Spleen (tissue), 11 donors: ENCODE data around the gene KANK2. TPM values are rescaled to one million over a fixed set of nuclear protein-coding genes. Genes with fewer than 3 reads are reported as not detected.
A peak's percentile ranks its signal among the peaks of the same experiment; 100 is the strongest.

ENCODE experiments used
- DNase-seq: peaks from one replicate; pipeline ENCODE4 v3.0.0-alpha.2; 2020
- H3K27ac ChIP-seq, 8 donors: fragments of 200-600 bp; sonication (generic) in 7 of 8; 1 replicate in 4 of 8; 2 replicates in 4 of 8; pipeline versions ENCODE4 v1.5.0 to v1.8.0; 2016 to 2021; ENCODE audit warnings: inconsistent platforms in 4 of 8, mild to moderate bottlenecking in 4 of 8, moderate library complexity in 1 of 8
- H3K27me3 ChIP-seq, 7 donors: fragments of 200-600 bp; sonication (generic) in 6 of 7; replicated peaks in 1 of 7; 1 replicate in 4 of 7; 2 replicates in 3 of 7; pipeline versions ENCODE4 v1.5.0 to v1.8.0; 2016 to 2021; ENCODE audit warnings: inconsistent platforms in 3 of 7, mild to moderate bottlenecking in 1 of 7
- H3K36me3 ChIP-seq, 6 donors: fragments of 200-600 bp; sonication (generic) in 5 of 6; 1 replicate in 4 of 6; 2 replicates in 2 of 6; pipeline versions ENCODE4 v1.5.0 to v1.8.0; 2016 to 2021; ENCODE audit warnings: inconsistent platforms in 2 of 6
- H3K4me1 ChIP-seq, 6 donors: fragments of 200-600 bp; sonication (generic) in 5 of 6; 1 replicate in 3 of 6; 2 replicates in 3 of 6; pipeline versions ENCODE4 v1.5.0 to v1.8.0; 2016 to 2021; ENCODE audit warnings: inconsistent platforms in 3 of 6
- H3K4me3 ChIP-seq, 8 donors: fragments of 200-600 bp; sonication (generic) in 7 of 8; 1 replicate in 4 of 8; 2 replicates in 4 of 8; pipeline versions ENCODE4 v1.5.0 to v1.8.0; 2016 to 2021; ENCODE audit warnings: inconsistent platforms in 4 of 8, mild to moderate bottlenecking in 4 of 8, moderate library complexity in 2 of 8
- H3K9me3 ChIP-seq, 8 donors: fragments of 200-600 bp; sonication (generic) in 7 of 8; 1 replicate in 4 of 8; 2 replicates in 4 of 8; pipeline versions ENCODE4 v1.5.0 to v1.8.0; 2016 to 2021; ENCODE audit warnings: inconsistent platforms in 4 of 8
- CTCF ChIP-seq, 11 experiments: fragments of 200-600 bp in 7 of 11; fragments of 450-650 bp in 4 of 11; sonication (generic) in 4 of 11; IDR thresholded peaks in 8 of 11; conservative IDR thresholded peaks in 3 of 11; 1 replicate in 7 of 11; 2 replicates in 4 of 11; pipeline versions ENCODE4 v1.4.0 to v1.8.0; 2016 to 2021; ENCODE audit warnings: antibody characterized with exemption in 11 of 11, inconsistent platforms in 4 of 11, mild to moderate bottlenecking in 1 of 11
- POLR2A ChIP-seq, 3 donors: fragments of 450-650 bp; IDR thresholded peaks; one replicate each; pipeline ENCODE4 v1.5.1; 2017; ENCODE audit warnings: antibody characterized with exemption in 3 of 3, mild to moderate bottlenecking in 1 of 3
- POLR2AphosphoS5 ChIP-seq, 3 donors: sonication (generic); formaldehyde crosslinking; IDR thresholded peaks; one replicate each; pipeline ENCODE4 v1.5.1; 2017; ENCODE audit warnings: antibody characterized with exemption in 3 of 3
- WGBS, 5 donors: extraction: QIAGEN DNeasy Blood & Tissue Kit in 3 of 5; methylation state at CpG; one replicate each; pipeline versions ENCODE4 v1.1.5 to v1.1.7; 2013 to 2018; 5-methylcytosine and 5-hydroxymethylcytosine counted together
- intact Hi-C: fragments of 100-400 bp; cut with DNase I; formaldehyde crosslinking; loops from one replicate; pipeline ENCODE4 v1.15.0; 2023; ENCODE audit warnings: low total_unique reads
- polyA plus RNA-seq, 3 donors: library from polyadenylated mRNA; stranded (reverse); fragments of 200-250 nt; gene quantifications; one replicate each; pipeline ENCODE4 v1.2.1, GENCODE V29; 2013
- total RNA-seq, 7 donors: library from RNA; depleted of rRNA in 3 of 7; stranded (reverse); fragments of >200 nt in 3 of 7; fragmentation: NEBNext Ultra II Directional in 4 of 7; extraction: Animal tissue kit (Norgen Biotek cat#: 25700) in 4 of 7; gene quantifications; one replicate each; pipeline versions ENCODE4 v1.1.0 to v1.2.1, GENCODE V29; 2016 to 2021
- donor health status: healthy with polysubstance abuse.
- donor health status: DM: no; HTN: no; CAD: no; lungs with moderate emphysema.
- donor health status: DM: no; HTN: no; CAD: no.
- donor health status: Bipolar disorder and iron deficiency.
- donor health status: healthy.
- donor health status: DM: no; HTN: no; CAD: no.
- donor health status: DM: yes; HTN: yes; CAD: no.

The KANK2 gene
- total and polyA plus RNA-seq, 10 donors, result 16.3 to 144 (median 84.5) TPM

- H3K4me3 ChIP-seq, result no peak overlapping the region
- intact Hi-C loops, result no loop called here
- peaks cover 0 to 70% (median 11%) of the 10 kb centered on the region in 6 donors for H3K36me3 ChIP-seq
- H3K9me3 ChIP-seq, result no peaks in the 10 kb centered on the region
- no peak for DNase-seq
- WGBS, 5 donors, result 72 to 94% (median 84%) methylated on average over 7 of the region's 7 CpGs
- TF ChIP-seq CTCF (IDR thresholded peaks at IDR 0.05 in 8 of 11, conservative IDR thresholded peaks at IDR 0.05 in 3 of 11) (no peak), POLR2A (IDR thresholded peaks at IDR 0.05) (no peak), POLR2AphosphoS5 (IDR thresholded peaks at IDR 0.05) (no peak)
- peaks cover 0 to 8% (median 0%) of the 10 kb centered on the region in 6 donors for H3K4me1 ChIP-seq
- H3K27me3 ChIP-seq, result no peaks in the 10 kb centered on the region
- H3K27ac ChIP-seq, result no peak overlapping the region
Observed at GRCh38 chr19:11168568-11168967, 28.8 kb downstream of the KANK2 start.

GRCh38 chr19:11166281-11167142, 30.8 kb downstream of the KANK2 start:
- H3K9me3 ChIP-seq, result no peaks in the 10 kb centered on the region
- no peak overlapping the region for H3K4me3 ChIP-seq
- H3K27ac ChIP-seq, result peak overlapping the region in 7 of 8 donors; percentile 29 to 77 (median 63)
- H3K4me1 ChIP-seq, result peaks cover 0 to 8% (median 0%) of the 10 kb centered on the region in 6 donors
- 78 to 88% (median 84%) methylated on average over 26 of the region's 26 CpGs for WGBS, 5 donors
- TF ChIP-seq POLR2A (IDR thresholded peaks at IDR 0.05) (no peak), POLR2AphosphoS5 (IDR thresholded peaks at IDR 0.05) (peak in 2 of 3 donors; percentile 63 to 66), CTCF (IDR thresholded peaks at IDR 0.05 in 8 of 11, conservative IDR thresholded peaks at IDR 0.05 in 3 of 11) (no peak)
- peaks cover 0 to 52% (median 9%) of the 10 kb centered on the region in 6 donors for H3K36me3 ChIP-seq
- DNase-seq, result no peak
- intact Hi-C loops, result no loop called here
- no peaks in the 10 kb centered on the region for H3K27me3 ChIP-seq

- peaks cover 0 to 43% (median 9%) of the 10 kb centered on the region in 6 donors for H3K36me3 ChIP-seq
Observed at GRCh38 chr19:11165486-11166030, 31.8 kb downstream of the KANK2 start.

More at GRCh38 chr19:11165486-11166030, 31.8 kb downstream of the KANK2 start:
- H3K4me3 ChIP-seq, result no peak overlapping the region
- no peaks in the 10 kb centered on the region for H3K27me3 ChIP-seq
- peaks cover 0 to 6% (median 4%) of the 10 kb centered on the region in 8 donors for H3K9me3 ChIP-seq
- 83 to 93% (median 90%) methylated on average over 13 of the region's 13 CpGs for WGBS, 5 donors
- intact Hi-C loops, result no loop called here
- no peak for TF ChIP-seq POLR2AphosphoS5 (IDR thresholded peaks at IDR 0.05)
- no peak for TF ChIP-seq POLR2A (IDR thresholded peaks at IDR 0.05)
- TF ChIP-seq CTCF (IDR thresholded peaks at IDR 0.05 in 8 of 11, conservative IDR thresholded peaks at IDR 0.05 in 3 of 11), result no peak
- no peak for DNase-seq
- H3K27ac ChIP-seq, result peak overlapping the region in 7 of 8 donors; percentile 31 to 77 (median 65)
- H3K4me1 ChIP-seq, result peaks cover 0 to 8% (median 0%) of the 10 kb centered on the region in 6 donors
